ENCODE measurements around the gene PARM1. TPM values are rescaled to one million over a fixed set of nuclear protein-coding genes. Genes with fewer than 3 reads are reported as not detected.
A peak's percentile ranks its signal among the peaks of the same experiment; 100 is the strongest.

PARM1 gene
- total and polyA plus RNA-seq, 12 donors = 19.7 to 119 (median 71.6) TPM

DNA sequence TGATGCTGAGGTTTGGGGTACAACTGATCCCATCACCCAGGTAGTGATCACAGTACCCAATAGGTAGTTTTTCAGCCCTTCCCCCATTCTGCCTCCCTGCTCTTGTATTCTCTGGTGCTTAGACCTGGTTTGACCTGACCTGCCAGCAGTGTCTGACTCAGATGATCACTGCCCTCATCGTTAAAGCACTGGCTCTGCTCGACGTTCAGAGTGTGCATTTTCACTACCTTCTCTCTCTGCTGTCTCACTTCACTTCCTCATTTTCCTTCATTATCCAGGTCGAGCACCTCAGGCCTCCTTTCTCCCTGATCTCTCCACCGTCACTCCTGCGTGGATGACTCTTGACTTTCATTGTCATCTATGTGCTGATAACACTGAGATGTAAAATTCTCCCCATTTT is 83.6 kb downstream of the PARM1 start:
- Histone ChIP-seq H3K27me3 (no peaks in the 10 kb centered on the region), H3K27ac (peak overlapping the region in 9 of 10 donors; percentile 9 to 77 (median 49)), H3K4me1 (peaks cover 0 to 25% (median 9%) of the 10 kb centered on the region in 9 donors), H3K9me3 (no peaks in the 10 kb centered on the region), H3K4me3 (no peak overlapping the region), H3K36me3 (peaks cover 0 to 22% (median 0%) of the 10 kb centered on the region in 9 donors)
- intact Hi-C loops (cut with DNase I) = no loop called here
- ATAC-seq (peak in 7 of 8 donors; percentile 29 to 81 (median 52)), DNase-seq (no peak)
- 39 to 51% methylated on average over 6 of the region's 6 CpGs for WGBS, 2 donors
- TF ChIP-seq, protein P1, sequence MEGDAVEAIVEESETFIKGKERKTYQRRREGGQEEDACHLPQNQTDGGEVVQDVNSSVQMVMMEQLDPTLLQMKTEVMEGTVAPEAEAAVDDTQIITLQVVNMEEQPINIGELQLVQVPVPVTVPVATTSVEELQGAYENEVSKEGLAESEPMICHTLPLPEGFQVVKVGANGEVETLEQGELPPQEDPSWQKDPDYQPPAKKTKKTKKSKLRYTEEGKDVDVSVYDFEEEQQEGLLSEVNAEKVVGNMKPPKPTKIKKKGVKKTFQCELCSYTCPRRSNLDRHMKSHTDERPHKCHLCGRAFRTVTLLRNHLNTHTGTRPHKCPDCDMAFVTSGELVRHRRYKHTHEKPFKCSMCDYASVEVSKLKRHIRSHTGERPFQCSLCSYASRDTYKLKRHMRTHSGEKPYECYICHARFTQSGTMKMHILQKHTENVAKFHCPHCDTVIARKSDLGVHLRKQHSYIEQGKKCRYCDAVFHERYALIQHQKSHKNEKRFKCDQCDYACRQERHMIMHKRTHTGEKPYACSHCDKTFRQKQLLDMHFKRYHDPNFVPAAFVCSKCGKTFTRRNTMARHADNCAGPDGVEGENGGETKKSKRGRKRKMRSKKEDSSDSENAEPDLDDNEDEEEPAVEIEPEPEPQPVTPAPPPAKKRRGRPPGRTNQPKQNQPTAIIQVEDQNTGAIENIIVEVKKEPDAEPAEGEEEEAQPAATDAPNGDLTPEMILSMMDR (IDR thresholded peaks at IDR 0.05) = no peak

DNA sequence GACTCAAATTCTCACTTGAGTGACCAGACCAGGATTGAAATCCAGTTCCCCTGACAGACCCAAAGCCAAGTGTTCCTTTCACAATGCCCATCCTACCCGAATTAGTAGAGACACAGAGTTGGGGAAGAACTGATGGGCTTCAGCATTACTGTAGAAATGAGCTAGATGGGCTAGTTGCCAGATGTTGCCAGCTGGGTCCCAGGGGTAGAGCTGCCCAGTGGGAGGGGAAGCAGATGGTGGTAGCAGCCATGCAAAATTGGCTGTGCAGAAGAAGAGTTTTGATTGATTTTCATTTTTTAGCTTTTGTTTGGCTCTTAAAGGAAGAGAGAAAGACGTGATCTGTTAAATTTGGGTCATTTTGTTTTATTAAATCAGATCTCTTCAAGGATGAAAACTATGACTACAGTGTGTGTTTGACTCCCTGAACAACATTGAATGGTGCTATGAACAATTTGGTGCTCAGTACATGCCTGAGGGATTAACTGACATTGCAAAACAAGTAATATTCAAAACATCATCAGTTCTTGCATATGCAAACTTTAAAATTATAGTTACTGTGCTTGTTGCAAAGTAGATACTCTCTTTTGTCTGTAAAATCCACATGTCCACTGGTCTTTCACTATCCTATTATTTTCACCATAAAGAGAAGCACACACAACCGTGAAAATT is 86.0 kb downstream of the PARM1 start:
- Histone ChIP-seq H3K36me3 (peaks cover 0 to under 1% (median 0%) of the 10 kb centered on the region in 9 donors), H3K27me3 (no peaks in the 10 kb centered on the region), H3K9me3 (no peaks in the 10 kb centered on the region), H3K4me3 (no peak overlapping the region), H3K4me1 (peaks cover 0 to 25% (median 9%) of the 10 kb centered on the region in 9 donors), H3K27ac (no peak overlapping the region)
- no peak for ATAC-seq
- DNase-seq = no peak
- intact Hi-C loops (cut with DNase I) = no loop called here
- TF ChIP-seq, protein P1 (IDR thresholded peaks at IDR 0.05) = no peak
- WGBS, 2 donors = 71 to 76% methylated on average over 3 of the region's 3 CpGs

DNA sequence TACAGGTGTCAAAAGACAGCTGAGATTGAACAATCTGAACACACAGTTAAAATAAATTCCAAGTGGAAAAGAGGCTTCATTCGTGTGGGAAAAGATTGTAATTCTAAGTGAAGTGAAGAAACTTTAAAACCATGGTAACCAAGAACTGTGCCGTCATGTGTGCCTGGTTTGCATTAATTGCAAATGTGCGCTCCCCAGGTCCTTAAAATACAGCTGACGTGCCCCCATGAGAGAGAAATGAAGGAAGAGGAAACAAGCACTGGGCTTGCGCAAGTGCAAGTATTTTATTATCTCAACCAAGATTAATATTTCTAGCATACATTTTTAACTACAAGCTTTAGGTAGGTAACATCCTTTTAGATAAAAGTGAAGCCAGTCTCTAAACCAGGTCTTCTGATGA is 92.5 kb downstream of the PARM1 start:
- no peak overlapping the region for H3K4me3 ChIP-seq
- no peaks in the 10 kb centered on the region for H3K9me3 ChIP-seq
- DNase-seq (no peak), ATAC-seq (no peak)
- WGBS, 2 donors = 77 to 81% methylated on average over 5 of the region's 5 CpGs
- peaks cover 0 to 17% (median 5%) of the 10 kb centered on the region in 9 donors for H3K4me1 ChIP-seq
- TF ChIP-seq, protein P1 (IDR thresholded peaks at IDR 0.05) = no peak
- H3K27me3 ChIP-seq = no peaks in the 10 kb centered on the region
- no peak overlapping the region for H3K27ac ChIP-seq
- intact Hi-C loops (cut with DNase I) = no loop called here
- H3K36me3 ChIP-seq = no peaks in the 10 kb centered on the region

DNA sequence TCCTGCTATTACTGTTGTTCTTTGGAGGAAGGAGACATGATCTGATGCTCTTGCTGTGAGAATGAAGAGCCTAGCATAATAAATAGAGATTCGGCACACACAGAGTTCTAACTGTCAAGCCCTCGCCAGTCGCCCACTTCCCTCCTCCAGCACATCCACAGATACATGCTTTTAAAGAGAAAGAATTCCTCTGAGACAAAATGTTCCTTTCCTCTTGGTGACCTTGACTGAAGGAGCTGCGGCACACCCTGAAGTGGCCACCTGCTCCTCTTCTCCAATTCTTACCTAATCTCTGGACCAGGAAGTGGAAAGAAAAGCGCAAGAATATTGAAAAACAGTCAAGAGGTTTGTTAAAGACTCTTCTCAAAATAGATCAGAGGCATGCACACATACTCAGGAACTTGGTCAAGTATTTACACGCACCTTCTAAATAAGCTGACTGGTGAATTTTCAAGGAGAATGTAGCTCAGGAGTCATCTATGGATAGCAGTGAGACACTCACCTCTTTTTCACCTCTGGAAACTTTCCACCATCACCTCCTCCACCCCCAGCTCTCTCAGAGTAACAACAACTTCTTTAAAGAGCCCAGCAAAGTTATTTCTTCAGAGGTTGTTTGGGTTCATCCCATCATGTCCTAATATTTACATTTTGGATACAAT is 95.4 kb downstream of the PARM1 start:
- ATAC-seq (peak in 3 of 8 donors; percentile 38 to 62 (median 44)), DNase-seq (no peak)
- Histone ChIP-seq H3K27me3 (no peaks in the 10 kb centered on the region), H3K4me1 (peaks cover 0 to 17% (median 7%) of the 10 kb centered on the region in 9 donors), H3K27ac (peak overlapping the region in 3 of 10 donors; percentile 8 to 43 (median 15)), H3K9me3 (no peaks in the 10 kb centered on the region), H3K36me3 (no peaks in the 10 kb centered on the region), H3K4me3 (peak overlapping the region in 1 of 10 donors; percentile 2)
- TF ChIP-seq, protein P1 (IDR thresholded peaks at IDR 0.05) = no peak
- intact Hi-C loops (cut with DNase I) = no loop called here
- WGBS, 2 donors = 47 to 56% methylated on average over 6 of the region's 6 CpGs
